Measurements from ENCODE around the gene IFT27.

Gene IFT27

DNA sequence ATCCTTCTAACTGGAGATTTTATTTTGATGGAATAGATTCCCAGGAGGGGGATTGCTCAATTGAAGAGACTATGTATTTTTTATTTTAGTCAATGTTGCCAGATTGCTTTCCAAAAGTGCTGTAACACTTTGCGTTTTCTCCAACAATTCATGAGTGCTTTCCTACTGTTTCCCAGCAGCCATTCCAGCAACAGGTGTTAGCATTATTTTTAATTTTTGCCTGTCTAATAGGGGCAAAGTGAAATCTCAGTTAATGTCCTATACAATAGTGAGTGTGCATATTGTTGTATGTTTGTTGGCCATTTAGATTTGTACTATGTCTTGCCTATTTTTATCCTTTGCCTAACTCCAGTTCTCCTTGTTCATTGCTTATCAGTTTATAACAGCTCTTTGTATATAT lies 60.3 kb downstream of the IFT27 start:
- no peaks in the 10 kb centered on the region for H3K9me3 ChIP-seq (ENCODE audit: control insufficient read depth, insufficient read depth, low read length)
- no peaks in the 10 kb centered on the region for H3K79me2 ChIP-seq (ENCODE audit: control insufficient read depth, low read length)
- no peaks in the 10 kb centered on the region for H3K4me1 ChIP-seq (ENCODE audit: control insufficient read depth, low read length)
- H3K27ac ChIP-seq (ENCODE audit: low read depth, low read length), result no peak overlapping the region
- no peaks in the 10 kb centered on the region for H3F3A ChIP-seq (ENCODE audit: control insufficient read depth, insufficient read depth)
- TF ChIP-seq EZH2phosphoT487 (IDR thresholded peaks at IDR 0.05; ENCODE audit: borderline replicate concordance, low read length) (no peak), CTCF (IDR thresholded peaks at IDR 0.05; ENCODE audit: low read depth, low read length, poor library complexity, severe bottlenecking) (no peak)
- no peak overlapping the region for H3K4me2 ChIP-seq (ENCODE audit: low read length)
- no peaks in the 10 kb centered on the region for H3K36me3 ChIP-seq (ENCODE audit: control insufficient read depth, low read length)
- H3K27me3 ChIP-seq (ENCODE audit: control insufficient read depth, low read length), result peaks cover 17% of the 10 kb centered on the region
- H3K9me2 ChIP-seq (replicated peaks; ENCODE audit: control insufficient read depth, low read length), result no peaks in the 10 kb centered on the region
- H4K20me1 ChIP-seq (ENCODE audit: control insufficient read depth, insufficient read depth, low read depth, low read length), result no peaks in the 10 kb centered on the region
- H3K4me3 ChIP-seq (ENCODE audit: low read length), result no peak overlapping the region

GRCh38 chr22:36714110-36714509 lies 61.8 kb downstream of the IFT27 start:
- Histone ChIP-seq H3K4me3 (ENCODE audit: low read length) (no peak overlapping the region), H3F3A (ENCODE audit: control insufficient read depth, insufficient read depth) (no peaks in the 10 kb centered on the region), H3K4me1 (ENCODE audit: control insufficient read depth, low read length) (no peaks in the 10 kb centered on the region), H3K9me2 (replicated peaks; ENCODE audit: control insufficient read depth, low read length) (no peaks in the 10 kb centered on the region), H3K36me3 (ENCODE audit: control insufficient read depth, low read length) (no peaks in the 10 kb centered on the region), H3K9me3 (ENCODE audit: control insufficient read depth, insufficient read depth, low read length) (no peaks in the 10 kb centered on the region), H3K79me2 (ENCODE audit: control insufficient read depth, low read length) (no peaks in the 10 kb centered on the region), H3K4me2 (ENCODE audit: low read length) (no peak overlapping the region), H3K27ac (ENCODE audit: low read depth, low read length) (no peak overlapping the region), H3K27me3 (ENCODE audit: control insufficient read depth, low read length) (peaks cover 6% of the 10 kb centered on the region), H4K20me1 (ENCODE audit: control insufficient read depth, insufficient read depth, low read depth, low read length) (no peaks in the 10 kb centered on the region)
- TF ChIP-seq CTCF (IDR thresholded peaks at IDR 0.05; ENCODE audit: low read depth, low read length, poor library complexity, severe bottlenecking) (no peak), EZH2phosphoT487 (IDR thresholded peaks at IDR 0.05; ENCODE audit: borderline replicate concordance, low read length) (no peak)

DNA sequence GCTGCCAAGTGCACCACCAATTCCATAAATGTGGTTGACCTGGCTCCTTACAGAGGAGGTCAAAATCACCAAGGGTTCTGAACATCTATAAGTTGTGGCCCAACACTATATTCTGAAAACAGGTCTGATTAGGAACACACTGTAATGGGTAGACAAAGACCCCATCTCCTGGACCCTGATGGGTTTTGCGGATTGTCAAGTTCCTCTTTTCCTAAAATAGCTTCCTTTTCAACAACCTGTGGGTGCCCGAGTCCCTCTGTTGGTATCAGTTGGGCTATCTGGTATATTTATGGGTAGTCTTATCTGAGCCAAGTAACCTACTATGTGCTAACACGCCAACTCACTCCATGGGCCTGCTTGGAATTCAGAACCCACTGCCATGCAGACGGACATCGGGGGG lies 62.5 kb downstream of the IFT27 start:
- Histone ChIP-seq H3K4me3 (ENCODE audit: low read length) (no peak overlapping the region), H3K4me1 (ENCODE audit: control insufficient read depth, low read length) (no peaks in the 10 kb centered on the region), H3K4me2 (ENCODE audit: low read length) (no peak overlapping the region), H3K9me3 (ENCODE audit: control insufficient read depth, insufficient read depth, low read length) (no peaks in the 10 kb centered on the region), H3K36me3 (ENCODE audit: control insufficient read depth, low read length) (no peaks in the 10 kb centered on the region), H3K9me2 (replicated peaks; ENCODE audit: control insufficient read depth, low read length) (no peaks in the 10 kb centered on the region), H3F3A (ENCODE audit: control insufficient read depth, insufficient read depth) (no peaks in the 10 kb centered on the region), H3K27me3 (ENCODE audit: control insufficient read depth, low read length) (peaks cover 5% of the 10 kb centered on the region; the same call in 1 of the 2 replicates), H3K27ac (ENCODE audit: low read depth, low read length) (no peak overlapping the region), H4K20me1 (ENCODE audit: control insufficient read depth, insufficient read depth, low read depth, low read length) (no peaks in the 10 kb centered on the region), H3K79me2 (ENCODE audit: control insufficient read depth, low read length) (no peaks in the 10 kb centered on the region)
- TF ChIP-seq EZH2phosphoT487 (IDR thresholded peaks at IDR 0.05; ENCODE audit: borderline replicate concordance, low read length), result no peak
- no peak for TF ChIP-seq CTCF (IDR thresholded peaks at IDR 0.05; ENCODE audit: low read depth, low read length, poor library complexity, severe bottlenecking)

Data from DOHH2 (cell line).